HEK293T (cell line): ENCODE data around the gene RANBP9.

Experiments used
- ARNT ChIP-seq: fragments of 450-650 bp; IDR thresholded peaks from 2 replicates; pipeline ENCODE4 v1.6.1; 2017; ENCODE audit warnings: mild to moderate bottlenecking
- BHLHE40 ChIP-seq: fragments of 450-650 bp; IDR thresholded peaks from 2 replicates; pipeline ENCODE4 v1.6.1; 2016; ENCODE audit warnings: mild to moderate bottlenecking, moderate library complexity, borderline replicate concordance
- ELF4 ChIP-seq: fragments of 450-650 bp; IDR thresholded peaks from 2 replicates; pipeline ENCODE4 v1.6.1; 2017; ENCODE audit warnings: antibody characterized with exemption
- FOXA1 ChIP-seq: fragments of 450-650 bp; IDR thresholded peaks from 2 replicates; pipeline ENCODE4 v1.6.1; 2016; ENCODE audit warnings: mild to moderate bottlenecking
- FOXK2 ChIP-seq: fragments of 450-650 bp; IDR thresholded peaks from 2 replicates; pipeline ENCODE4 v1.6.1; 2016; ENCODE audit warnings: mild to moderate bottlenecking
- FOXM1 ChIP-seq: fragments of 450-650 bp; IDR thresholded peaks from 2 replicates; pipeline ENCODE4 v1.6.1; 2017; ENCODE audit warnings: mild to moderate bottlenecking, borderline replicate concordance
- HDGF ChIP-seq: fragments of 450-650 bp; IDR thresholded peaks from 2 replicates; pipeline ENCODE4 v1.6.1; 2017; ENCODE audit warnings: antibody characterized with exemption, borderline replicate concordance
- L3MBTL2 ChIP-seq: fragments of 450-650 bp; conservative IDR thresholded peaks from 2 replicates; pipeline ENCODE4 v1.6.1; 2016; ENCODE audit warnings: mild to moderate bottlenecking
- NFRKB ChIP-seq: fragments of 450-650 bp; IDR thresholded peaks from 2 replicates; pipeline ENCODE4 v1.6.1; 2016; ENCODE audit warnings: mild to moderate bottlenecking, moderate library complexity
- PKNOX1 ChIP-seq: fragments of 450-650 bp; IDR thresholded peaks from 2 replicates; pipeline ENCODE4 v1.6.1; 2016
- SUZ12 ChIP-seq: fragments of 450-650 bp; IDR thresholded peaks from 2 replicates; pipeline ENCODE4 v1.6.1; 2016; ENCODE audit warnings: mild to moderate bottlenecking
- TARDBP ChIP-seq: fragments of 450-650 bp; IDR thresholded peaks from 2 replicates; pipeline ENCODE4 v1.6.1; 2016

GRCh38 chr6:13590574-13591153 lies 121.0 kb downstream of the RANBP9 start:
- no peak for TF ChIP-seq FOXA1
- TF ChIP-seq FOXK2 = no peak
- TF ChIP-seq TARDBP = peak; percentile 69
- no peak for TF ChIP-seq FOXM1
- TF ChIP-seq SUZ12 = no peak
- TF ChIP-seq ELF4 = no peak
- no peak for TF ChIP-seq ARNT
- TF ChIP-seq BHLHE40 = no peak
- TF ChIP-seq NFRKB = no peak
- TF ChIP-seq HDGF = no peak
- no peak for TF ChIP-seq PKNOX1
- no peak for TF ChIP-seq L3MBTL2
